GM12892 (cell line): ENCODE data around the gene NAV2.

Experiments used
- POLR2A ChIP-seq: IDR thresholded peaks from 2 replicates; pipeline ENCODE4 v1.6.1; 2011; ENCODE audit warnings: low read depth, low read length, control low read depth
- TAF1 ChIP-seq: IDR thresholded peaks from 2 replicates; pipeline ENCODE4 v1.6.1; 2011; ENCODE audit warnings: low read depth, mild to moderate bottlenecking, control low read depth, low read length, borderline replicate concordance

- no peak for TF ChIP-seq TAF1
- no peak for TF ChIP-seq POLR2A
Measured at GRCh38 chr11:19737575-19737974, 24.9 kb downstream of the NAV2 start.
